ENCODE measurements around the gene CBLB.

DNA sequence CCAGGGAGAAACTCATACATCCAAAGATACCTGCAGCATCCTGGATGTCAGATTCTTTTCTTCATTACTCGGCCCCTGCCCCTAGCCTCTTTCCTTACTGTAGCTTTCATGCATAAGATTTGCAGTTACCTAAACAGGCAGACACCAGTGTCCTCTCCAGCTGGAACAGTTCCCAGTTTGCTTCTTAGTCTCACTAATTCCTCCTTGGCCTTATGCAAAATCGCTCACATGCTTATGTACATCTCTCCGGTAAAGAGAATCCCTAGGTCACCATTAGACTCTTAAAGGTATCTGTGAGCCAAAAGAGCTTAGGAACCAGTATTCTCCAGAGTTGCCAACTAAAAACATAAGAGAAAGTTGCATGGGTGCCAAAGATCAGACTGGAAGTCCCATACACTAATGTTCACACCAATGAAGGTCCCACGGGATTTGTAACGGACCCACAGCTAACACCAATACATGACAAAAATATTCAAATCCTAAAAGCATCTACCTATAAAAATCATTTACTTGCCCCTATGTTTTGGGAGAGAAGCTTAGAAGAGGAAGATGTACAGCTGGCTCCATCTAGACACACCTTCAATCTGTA is 66.6 kb downstream of the CBLB start:
- TF ChIP-seq, protein P1, sequence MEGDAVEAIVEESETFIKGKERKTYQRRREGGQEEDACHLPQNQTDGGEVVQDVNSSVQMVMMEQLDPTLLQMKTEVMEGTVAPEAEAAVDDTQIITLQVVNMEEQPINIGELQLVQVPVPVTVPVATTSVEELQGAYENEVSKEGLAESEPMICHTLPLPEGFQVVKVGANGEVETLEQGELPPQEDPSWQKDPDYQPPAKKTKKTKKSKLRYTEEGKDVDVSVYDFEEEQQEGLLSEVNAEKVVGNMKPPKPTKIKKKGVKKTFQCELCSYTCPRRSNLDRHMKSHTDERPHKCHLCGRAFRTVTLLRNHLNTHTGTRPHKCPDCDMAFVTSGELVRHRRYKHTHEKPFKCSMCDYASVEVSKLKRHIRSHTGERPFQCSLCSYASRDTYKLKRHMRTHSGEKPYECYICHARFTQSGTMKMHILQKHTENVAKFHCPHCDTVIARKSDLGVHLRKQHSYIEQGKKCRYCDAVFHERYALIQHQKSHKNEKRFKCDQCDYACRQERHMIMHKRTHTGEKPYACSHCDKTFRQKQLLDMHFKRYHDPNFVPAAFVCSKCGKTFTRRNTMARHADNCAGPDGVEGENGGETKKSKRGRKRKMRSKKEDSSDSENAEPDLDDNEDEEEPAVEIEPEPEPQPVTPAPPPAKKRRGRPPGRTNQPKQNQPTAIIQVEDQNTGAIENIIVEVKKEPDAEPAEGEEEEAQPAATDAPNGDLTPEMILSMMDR (IDR thresholded peaks at IDR 0.05), result no peak
- no peak for TF ChIP-seq POLR2A (IDR thresholded peaks at IDR 0.05)

Measured in tibial nerve (tissue), 3 donors.